VCaP (cell line): ENCODE measurements around the gene DNPH1.

ENCODE experiments used
- H3K27ac ChIP-seq: fragments of 450-650 bp; 2 replicates; pipeline ENCODE4 v1.5.1; 2017
- CTCF ChIP-seq: fragments of 450-650 bp; conservative IDR thresholded peaks from 2 replicates; pipeline ENCODE4 v1.5.1; 2017; ENCODE audit warnings: mild to moderate bottlenecking, moderate library complexity

DNPH1 gene

GRCh38 chr6:43228951-43229802 lies at the start of gene DNPH1:
Gene DNPH1, minus strand, starts transcription at chr6:43229481. Its CDS starts 25 bp downstream, at chr6:43229456.
- H3K27ac ChIP-seq, result peak within 1 kb of the TSS; percentile 76; the same call in 1 of the 2 replicates
- peak; percentile 90 for TF ChIP-seq CTCF

- TF ChIP-seq CTCF, result no peak
Observed at GRCh38 chr6:43278524-43279078, 49.3 kb upstream of the DNPH1 start.

GRCh38 chr6:43277643-43278523 lies 48.6 kb upstream of the DNPH1 start:
- TF ChIP-seq CTCF, result no peak
- no peak overlapping the region for H3K27ac ChIP-seq

More at GRCh38 chr6:43278524-43279078, 49.3 kb upstream of the DNPH1 start:
- H3K27ac ChIP-seq, result no peak overlapping the region

- no peak overlapping the region for H3K27ac ChIP-seq
- no peak for TF ChIP-seq CTCF
Observed at GRCh38 chr6:43277306-43277642, 48.0 kb upstream of the DNPH1 start.

- TF ChIP-seq CTCF, result no peak
- H3K27ac ChIP-seq, result no peak overlapping the region
Observed at GRCh38 chr6:43276577-43277305, 47.5 kb upstream of the DNPH1 start.

GRCh38 chr6:43275801-43276576 lies 46.7 kb upstream of the DNPH1 start:
- H3K27ac ChIP-seq, result no peak overlapping the region
- no peak for TF ChIP-seq CTCF
